Neural cell (in vitro differentiated cells): ENCODE results near the gene PCK1. TPM values are rescaled to one million over a fixed set of nuclear protein-coding genes. Genes with fewer than 3 reads are reported as not detected.

Experiments
- H2AFZ ChIP-seq: fragments of 200-600, 300-800 bp; sonication (generic), shearing (Covaris generic); 2 replicates; pipeline ENCODE4 v1.6.0; 2014; ENCODE audit warnings: low read depth, mild to moderate bottlenecking, antibody characterized with exemption, low read length, moderate library complexity
- H3F3A ChIP-seq: fragments of 200-600 bp; shearing (Covaris generic); 2 replicates; pipeline ENCODE4 v1.6.1; 2016; ENCODE audit warnings: mild to moderate bottlenecking, moderate library complexity, mixed read lengths, antibody characterized with exemption, low read length; ENCODE audit not compliant: insufficient read depth, poor library complexity, severe bottlenecking
- H3K27ac ChIP-seq: fragments of 200-600, 300-800 bp; sonication (generic), shearing (Covaris generic); 2 replicates; pipeline ENCODE4 v1.5.1; 2014; ENCODE audit warnings: mild to moderate bottlenecking, low read length, moderate library complexity
- H3K27me3 ChIP-seq: fragments of 300-800, 200-600 bp; sonication (generic), shearing (Covaris generic); 2 replicates; pipeline ENCODE4 v1.6.0; 2014; ENCODE audit warnings: mild to moderate bottlenecking, low read depth, low read length, moderate library complexity; ENCODE audit not compliant: insufficient read depth
- H3K36me3 ChIP-seq: fragments of 300-800, 200-600 bp; sonication (generic), shearing (Covaris generic); 2 replicates; pipeline ENCODE4 v1.5.1; 2014; ENCODE audit warnings: mild to moderate bottlenecking, antibody characterized with exemption, low read length, moderate library complexity; ENCODE audit not compliant: insufficient read depth
- H3K4me2 ChIP-seq: fragments of 300-800, 200-600 bp; sonication (generic), shearing (Covaris generic); 2 replicates; pipeline ENCODE4 v1.6.0; 2014; ENCODE audit warnings: mild to moderate bottlenecking, low read length
- H3K4me3 ChIP-seq: fragments of 300-800, 200-600 bp; sonication (generic), shearing (Covaris generic); 2 replicates; pipeline ENCODE4 v1.5.1; 2014; ENCODE audit warnings: mild to moderate bottlenecking, low read length, moderate library complexity
- H3K79me2 ChIP-seq: fragments of 200-600 bp; shearing (Covaris generic); replicated peaks from 2 replicates; pipeline ENCODE4 v1.6.0; 2014; ENCODE audit warnings: mild to moderate bottlenecking, low read length, moderate library complexity; ENCODE audit not compliant: insufficient read depth
- H3K9ac ChIP-seq: fragments of 300-800, 200-600 bp; sonication (generic), shearing (Covaris generic); 2 replicates; pipeline ENCODE4 v1.6.1; 2016; ENCODE audit warnings: mild to moderate bottlenecking, low read length, mixed read lengths
- H3K9me2 ChIP-seq: fragments of 200-600 bp; shearing (Covaris generic); 2 replicates; pipeline ENCODE4 v1.6.1; 2016; ENCODE audit warnings: mild to moderate bottlenecking, low read length, mixed read lengths; ENCODE audit not compliant: insufficient read depth
- H3K9me3 ChIP-seq: fragments of 200-600, 300-800 bp; sonication (generic), shearing (Covaris generic); 2 replicates; pipeline ENCODE4 v1.6.1; 2016; ENCODE audit warnings: mild to moderate bottlenecking, mixed run types, low read length, moderate library complexity, mixed read lengths
- H4K20me1 ChIP-seq: fragments of 200-600 bp; shearing (Covaris generic); 2 replicates; pipeline ENCODE4 v1.6.1; 2016; ENCODE audit warnings: mild to moderate bottlenecking, mixed run types; ENCODE audit not compliant: insufficient read depth
- EP300 ChIP-seq: fragments of 450-650 bp; conservative IDR thresholded peaks from 2 replicates; pipeline ENCODE4 v1.6.1; 2014; ENCODE audit warnings: antibody characterized with exemption, mild to moderate bottlenecking, moderate library complexity; ENCODE audit not compliant: poor library complexity, severe bottlenecking
- EZH2 ChIP-seq: fragments of 200-600, 300-800 bp; shearing (Covaris generic), sonication (generic); IDR thresholded peaks from 2 replicates; pipeline ENCODE4 v1.6.1; 2014; ENCODE audit warnings: antibody characterized with exemption, low read length, borderline replicate concordance, mild to moderate bottlenecking; ENCODE audit not compliant: insufficient read depth, poor library complexity, severe bottlenecking
- MXI1 ChIP-seq: fragments of 450-650 bp; conservative IDR thresholded peaks from 2 replicates; pipeline ENCODE4 v1.6.1; 2014; ENCODE audit warnings: antibody characterized with exemption, mild to moderate bottlenecking; ENCODE audit not compliant: poor library complexity, severe bottlenecking
- POLR2AphosphoS5 ChIP-seq: IDR thresholded peaks from 2 replicates; pipeline ENCODE4 v1.6.1; 2012
- RAD21 ChIP-seq: fragments of 450-650 bp; conservative IDR thresholded peaks from 2 replicates; pipeline ENCODE4 v1.6.1; 2014; ENCODE audit warnings: antibody characterized with exemption, mild to moderate bottlenecking, moderate library complexity
- SMC3 ChIP-seq: fragments of 450-650 bp; conservative IDR thresholded peaks from 2 replicates; pipeline ENCODE4 v1.6.1; 2014; ENCODE audit warnings: antibody characterized with exemption, mild to moderate bottlenecking, moderate library complexity; ENCODE audit not compliant: poor library complexity
- TAF1 ChIP-seq: IDR thresholded peaks from 2 replicates; pipeline ENCODE4 v1.6.1; 2012; ENCODE audit warnings: low read depth
- polyA plus RNA-seq: library from polyadenylated mRNA; depleted of rRNA; stranded (reverse); fragments of >200 nt; gene quantifications from 2 replicates; pipeline ENCODE4 v1.2.3, GENCODE V29; 2014
- TF ChIP-seq, protein P1 (sequence below): fragments of 450-650 bp; IDR thresholded peaks from 2 replicates; pipeline ENCODE4 v1.5.1; 2014; ENCODE audit warnings: antibody characterized with exemption, mild to moderate bottlenecking, moderate library complexity; ENCODE audit not compliant: poor library complexity, severe bottlenecking
- TF ChIP-seq, protein P2 (sequence below): IDR thresholded peaks from 2 replicates; pipeline ENCODE4 v1.6.1; 2012; ENCODE audit warnings: borderline replicate concordance

The PCK1 gene
- polyA plus RNA-seq, 1 donor from 2014 or later: 0.24 TPM

DNA sequence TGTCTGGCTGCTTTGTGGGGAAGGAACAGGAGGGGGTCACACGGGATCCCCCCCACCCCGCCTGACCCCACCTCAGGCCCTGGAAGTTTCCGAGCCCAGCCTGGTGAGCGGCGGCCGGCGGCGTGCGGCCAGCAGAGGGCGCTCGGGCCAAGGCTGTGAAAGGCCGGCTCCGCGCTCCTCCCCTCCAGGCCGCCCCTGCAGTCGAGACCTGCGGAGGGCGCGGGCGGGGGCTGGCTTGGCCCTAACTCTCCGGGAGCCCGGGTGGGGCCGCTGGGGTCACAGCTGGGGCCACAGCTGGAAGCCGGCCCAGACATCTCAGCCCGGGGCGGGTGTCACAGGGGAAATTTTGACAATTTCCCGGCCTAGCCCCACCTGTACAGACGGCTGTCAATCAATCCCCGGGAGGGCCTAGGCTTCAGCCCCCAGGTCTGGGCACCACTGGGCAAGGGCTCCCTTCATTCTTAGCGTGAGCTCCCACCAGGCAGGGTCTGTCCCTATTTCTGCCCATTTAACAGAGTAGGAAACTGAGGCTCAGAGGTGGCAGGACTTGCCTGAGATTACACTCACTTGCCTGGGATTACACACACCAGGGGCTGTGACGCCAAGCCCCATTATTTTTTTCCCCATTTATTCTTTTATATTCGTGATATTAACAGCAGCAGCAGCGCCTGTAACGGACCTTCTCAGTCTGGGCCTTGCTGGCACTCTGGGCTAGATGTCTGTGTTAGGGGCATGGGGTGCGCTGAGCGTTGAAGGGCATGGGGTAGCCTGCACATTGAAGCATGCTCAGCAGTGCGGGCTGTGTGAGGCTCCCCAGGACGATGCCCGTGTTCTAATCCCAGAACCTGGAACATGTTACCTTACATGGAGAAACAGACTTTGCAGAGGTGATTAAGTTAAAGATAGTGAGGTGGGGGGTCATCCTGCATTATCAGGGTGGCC lies 36.4 kb downstream of the PCK1 start:
- Histone ChIP-seq H3K9me2 (no peaks in the 10 kb centered on the region), H3K9me3 (no peaks in the 10 kb centered on the region), H4K20me1 (no peaks in the 10 kb centered on the region), H3K4me2 (no peak overlapping the region), H2AFZ (no peak overlapping the region), H3K27me3 (no peaks in the 10 kb centered on the region), H3K27ac (no peak overlapping the region), H3K4me3 (peak overlapping the region; percentile 35), H3K36me3 (no peaks in the 10 kb centered on the region), H3K9ac (no peak overlapping the region), H3F3A (no peaks in the 10 kb centered on the region), H3K79me2 (no peaks in the 10 kb centered on the region)
- TF ChIP-seq POLR2AphosphoS5 (no peak), RAD21 (peak; percentile 95), SMC3 (peak; percentile 98)
- TF ChIP-seq, protein P1, sequence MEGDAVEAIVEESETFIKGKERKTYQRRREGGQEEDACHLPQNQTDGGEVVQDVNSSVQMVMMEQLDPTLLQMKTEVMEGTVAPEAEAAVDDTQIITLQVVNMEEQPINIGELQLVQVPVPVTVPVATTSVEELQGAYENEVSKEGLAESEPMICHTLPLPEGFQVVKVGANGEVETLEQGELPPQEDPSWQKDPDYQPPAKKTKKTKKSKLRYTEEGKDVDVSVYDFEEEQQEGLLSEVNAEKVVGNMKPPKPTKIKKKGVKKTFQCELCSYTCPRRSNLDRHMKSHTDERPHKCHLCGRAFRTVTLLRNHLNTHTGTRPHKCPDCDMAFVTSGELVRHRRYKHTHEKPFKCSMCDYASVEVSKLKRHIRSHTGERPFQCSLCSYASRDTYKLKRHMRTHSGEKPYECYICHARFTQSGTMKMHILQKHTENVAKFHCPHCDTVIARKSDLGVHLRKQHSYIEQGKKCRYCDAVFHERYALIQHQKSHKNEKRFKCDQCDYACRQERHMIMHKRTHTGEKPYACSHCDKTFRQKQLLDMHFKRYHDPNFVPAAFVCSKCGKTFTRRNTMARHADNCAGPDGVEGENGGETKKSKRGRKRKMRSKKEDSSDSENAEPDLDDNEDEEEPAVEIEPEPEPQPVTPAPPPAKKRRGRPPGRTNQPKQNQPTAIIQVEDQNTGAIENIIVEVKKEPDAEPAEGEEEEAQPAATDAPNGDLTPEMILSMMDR: peak; percentile 93

DNA sequence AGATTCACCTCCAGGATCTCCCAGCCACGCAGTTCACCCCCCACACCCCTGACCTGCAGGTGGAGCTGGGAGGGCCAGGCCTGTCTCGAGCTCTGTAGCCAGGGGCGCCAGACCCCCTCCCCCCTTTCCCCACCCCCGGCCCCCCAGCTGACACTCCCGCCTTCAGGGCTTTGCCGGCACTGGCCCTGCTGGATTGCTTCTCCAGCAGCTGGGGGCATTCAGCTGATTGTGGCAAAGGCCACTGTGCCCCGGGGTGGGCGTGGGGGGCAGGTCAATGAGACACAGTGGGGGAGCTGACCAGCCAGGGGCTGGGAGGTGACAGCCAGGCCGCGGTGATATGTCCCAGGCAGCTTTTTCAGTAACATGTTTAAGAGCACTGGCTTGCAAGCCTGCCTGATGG lies 37.1 kb downstream of the PCK1 start:
- Histone ChIP-seq H3K27me3 (no peaks in the 10 kb centered on the region), H3K36me3 (no peaks in the 10 kb centered on the region), H2AFZ (no peak overlapping the region), H3K9me3 (no peaks in the 10 kb centered on the region), H3K27ac (no peak overlapping the region), H3K79me2 (no peaks in the 10 kb centered on the region), H4K20me1 (no peaks in the 10 kb centered on the region), H3K9me2 (no peaks in the 10 kb centered on the region), H3K9ac (no peak overlapping the region), H3K4me2 (no peak overlapping the region), H3K4me3 (no peak overlapping the region), H3F3A (no peaks in the 10 kb centered on the region)
- TF ChIP-seq SMC3 (no peak), EZH2 (no peak), RAD21 (no peak), EP300 (no peak), TAF1 (no peak), MXI1 (no peak), POLR2AphosphoS5 (no peak)
- TF ChIP-seq, protein P2, sequence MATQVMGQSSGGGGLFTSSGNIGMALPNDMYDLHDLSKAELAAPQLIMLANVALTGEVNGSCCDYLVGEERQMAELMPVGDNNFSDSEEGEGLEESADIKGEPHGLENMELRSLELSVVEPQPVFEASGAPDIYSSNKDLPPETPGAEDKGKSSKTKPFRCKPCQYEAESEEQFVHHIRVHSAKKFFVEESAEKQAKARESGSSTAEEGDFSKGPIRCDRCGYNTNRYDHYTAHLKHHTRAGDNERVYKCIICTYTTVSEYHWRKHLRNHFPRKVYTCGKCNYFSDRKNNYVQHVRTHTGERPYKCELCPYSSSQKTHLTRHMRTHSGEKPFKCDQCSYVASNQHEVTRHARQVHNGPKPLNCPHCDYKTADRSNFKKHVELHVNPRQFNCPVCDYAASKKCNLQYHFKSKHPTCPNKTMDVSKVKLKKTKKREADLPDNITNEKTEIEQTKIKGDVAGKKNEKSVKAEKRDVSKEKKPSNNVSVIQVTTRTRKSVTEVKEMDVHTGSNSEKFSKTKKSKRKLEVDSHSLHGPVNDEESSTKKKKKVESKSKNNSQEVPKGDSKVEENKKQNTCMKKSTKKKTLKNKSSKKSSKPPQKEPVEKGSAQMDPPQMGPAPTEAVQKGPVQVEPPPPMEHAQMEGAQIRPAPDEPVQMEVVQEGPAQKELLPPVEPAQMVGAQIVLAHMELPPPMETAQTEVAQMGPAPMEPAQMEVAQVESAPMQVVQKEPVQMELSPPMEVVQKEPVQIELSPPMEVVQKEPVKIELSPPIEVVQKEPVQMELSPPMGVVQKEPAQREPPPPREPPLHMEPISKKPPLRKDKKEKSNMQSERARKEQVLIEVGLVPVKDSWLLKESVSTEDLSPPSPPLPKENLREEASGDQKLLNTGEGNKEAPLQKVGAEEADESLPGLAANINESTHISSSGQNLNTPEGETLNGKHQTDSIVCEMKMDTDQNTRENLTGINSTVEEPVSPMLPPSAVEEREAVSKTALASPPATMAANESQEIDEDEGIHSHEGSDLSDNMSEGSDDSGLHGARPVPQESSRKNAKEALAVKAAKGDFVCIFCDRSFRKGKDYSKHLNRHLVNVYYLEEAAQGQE: no peak
- TF ChIP-seq, protein P1: no peak
